IMR-90 (cell line): ENCODE measurements around the gene NPAS2. TPM values are rescaled to one million over a fixed set of nuclear protein-coding genes. Genes with fewer than 3 reads are reported as not detected.

Source experiments
- ATAC-seq: fragments of 200-7000 bp; cut with Tn5 transposase; 2 replicates; pipeline ENCODE4 v1.9.1; 2020; ENCODE audit warnings: low read depth, mild to moderate bottlenecking, moderate library complexity
- BruUV-seq: library from RNA; stranded (reverse); fragments of 400-500 nt; replicated peaks from 2 replicates; lab custom pipeline; 2021; lab: Mats Ljungman, UMichigan
- CTCF ChIA-PET: fragments of 300-600 bp; formaldehyde crosslinking; extraction: SDS; loops from one replicate; lab custom pipeline; 2021; ENCODE audit warnings: antibody characterized with exemption; lab: Yijun Ruan, JAX
- POLR2A ChIA-PET: fragments of 300-600 bp; sonication (Branson Sonifier 250); formaldehyde crosslinking; loops from one replicate; lab custom pipeline; 2022; ENCODE audit warnings: antibody characterized with exemption; ENCODE audit not compliant: unreplicated experiment; lab: Charles Lee
- DNase-seq: peaks from one replicate; pipeline ENCODE4 v3.0.0; 2013
- H2AFZ ChIP-seq: replicated peaks from 2 replicates; pipeline ENCODE3; 2013; ENCODE audit warnings: low read length, mild to moderate bottlenecking; ENCODE audit not compliant: poor library complexity
- H2AK5ac ChIP-seq: 2 replicates; pipeline ENCODE4 v1.6.1; 2013; ENCODE audit warnings: low read depth, low read length, inconsistent platforms
- H2AK9ac ChIP-seq: replicated peaks from 2 replicates; pipeline ENCODE3; 2013; ENCODE audit warnings: mild to moderate bottlenecking, low read depth, low read length, moderate library complexity; ENCODE audit not compliant: poor library complexity
- H2BK120ac ChIP-seq: 2 replicates; pipeline ENCODE4 v1.6.1; 2013; ENCODE audit warnings: low read depth, low read length, inconsistent platforms
- H2BK15ac ChIP-seq: 3 replicates; pipeline ENCODE4 v1.6.1; 2013; ENCODE audit warnings: low read depth, low read length, inconsistent platforms
- H2BK20ac ChIP-seq: 2 replicates; pipeline ENCODE4 v1.6.1; 2013; ENCODE audit warnings: low read depth, mild to moderate bottlenecking, inconsistent platforms, low read length, moderate library complexity
- H2BK5ac ChIP-seq: 2 replicates; pipeline ENCODE4 v1.6.1; 2013; ENCODE audit warnings: mild to moderate bottlenecking, low read depth, low read length, inconsistent platforms; ENCODE audit not compliant: poor library complexity, severe bottlenecking
- H3K14ac ChIP-seq: replicated peaks from 2 replicates; pipeline ENCODE4 v1.6.1; 2013; ENCODE audit warnings: low read depth, low read length, inconsistent platforms
- H3K18ac ChIP-seq: 2 replicates; pipeline ENCODE4 v1.6.1; 2013; ENCODE audit warnings: low read depth, low read length, control low read depth
- H3K23ac ChIP-seq: 2 replicates; pipeline ENCODE4 v1.6.1; 2013; ENCODE audit warnings: low read depth, low read length, inconsistent platforms
- H3K27ac ChIP-seq: 2 replicates; pipeline ENCODE4 v1.5.1; 2013; ENCODE audit warnings: mild to moderate bottlenecking, control low read depth, low read length; ENCODE audit not compliant: insufficient read depth
- H3K27me3 ChIP-seq: 2 replicates; pipeline ENCODE4 v1.6.1; 2013; ENCODE audit warnings: low read length; ENCODE audit not compliant: control insufficient read depth, insufficient read depth
- H3K36me3 ChIP-seq: 2 replicates; pipeline ENCODE4 v1.6.1; 2013; ENCODE audit warnings: low read length, mixed read lengths; ENCODE audit not compliant: control insufficient read depth, insufficient read depth
- H3K4ac ChIP-seq: 2 replicates; pipeline ENCODE4 v1.6.1; 2013; ENCODE audit warnings: low read depth, low read length, inconsistent platforms
- H3K4me1 ChIP-seq: 2 replicates; pipeline ENCODE4 v1.6.1; 2013; ENCODE audit warnings: low read length, mixed read lengths; ENCODE audit not compliant: control insufficient read depth, insufficient read depth
- H3K4me2 ChIP-seq: 2 replicates; pipeline ENCODE4 v1.6.1; 2013; ENCODE audit warnings: low read depth, mild to moderate bottlenecking, control low read depth, low read length, moderate library complexity
- H3K4me3 ChIP-seq: 2 replicates; pipeline ENCODE4 v1.5.1; 2013; ENCODE audit warnings: low read depth, mild to moderate bottlenecking, control low read depth, low read length, moderate library complexity; ENCODE audit not compliant: insufficient read depth
- H3K56ac ChIP-seq: 2 replicates; pipeline ENCODE4 v1.6.1; 2013; ENCODE audit warnings: low read length, inconsistent platforms; ENCODE audit not compliant: insufficient read depth; ENCODE audit errors: extremely low read depth
- H3K79me1 ChIP-seq, 2 experiments: 2 replicates each; pipeline ENCODE4 v1.6.1; 2013; ENCODE audit warnings: low read length in 2 of 2, inconsistent platforms in 1 of 2, low read depth in 1 of 2
- H3K9ac ChIP-seq: 2 replicates; pipeline ENCODE4 v1.6.1; 2013; ENCODE audit warnings: low read depth, low read length, control low read depth
- H3K9me1 ChIP-seq: 2 replicates; pipeline ENCODE4 v1.6.1; 2013; ENCODE audit warnings: low read length, inconsistent platforms; ENCODE audit not compliant: insufficient read depth
- H3K9me3 ChIP-seq: 2 replicates; pipeline ENCODE4 v1.6.1; 2013; ENCODE audit warnings: low read length; ENCODE audit not compliant: control insufficient read depth, insufficient read depth
- H4K20me1 ChIP-seq: 2 replicates; pipeline ENCODE4 v1.6.1; 2013; ENCODE audit warnings: low read length, inconsistent platforms; ENCODE audit not compliant: insufficient read depth
- H4K5ac ChIP-seq: 2 replicates; pipeline ENCODE4 v1.6.1; 2013; ENCODE audit warnings: mild to moderate bottlenecking, low read depth, low read length, control low read depth
- H4K8ac ChIP-seq, 2 experiments: 2 replicates each; pipeline ENCODE4 v1.6.1; 2013; ENCODE audit warnings: low read depth in 2 of 2, low read length in 2 of 2, control low read depth in 1 of 2, inconsistent platforms in 1 of 2
- H4K91ac ChIP-seq: 2 replicates; pipeline ENCODE4 v1.6.1; 2013; ENCODE audit warnings: low read depth, low read length, inconsistent platforms; ENCODE audit not compliant: insufficient read depth
- BHLHE40 ChIP-seq: fragments of 150-350 bp; IDR thresholded peaks from 2 replicates; pipeline ENCODE4 v1.6.1; 2016; ENCODE audit warnings: mild to moderate bottlenecking, low read depth, low read length
- CEBPB ChIP-seq: IDR thresholded peaks from 2 replicates; pipeline ENCODE4 v1.6.1; 2012; ENCODE audit warnings: low read depth, low read length, improper control_type of control experiment
- CHD1 ChIP-seq: IDR thresholded peaks from 2 replicates; pipeline ENCODE4 v1.6.1; 2012; ENCODE audit warnings: low read depth, low read length, improper control_type of control experiment
- CTCF ChIP-seq: conservative IDR thresholded peaks from 2 replicates; pipeline ENCODE4 v1.5.1; 2012; ENCODE audit warnings: mild to moderate bottlenecking, low read depth, low read length, improper control_type of control experiment
- ELK1 ChIP-seq: fragments of 150-350 bp; IDR thresholded peaks from 2 replicates; pipeline ENCODE4 v1.6.1; 2016; ENCODE audit warnings: low read depth, mild to moderate bottlenecking, low read length, moderate library complexity, borderline replicate concordance
- FOS ChIP-seq: fragments of 150-350 bp; IDR thresholded peaks from 2 replicates; pipeline ENCODE4 v1.6.1; 2016; ENCODE audit warnings: low read depth, low read length
- MAFK ChIP-seq: IDR thresholded peaks from 2 replicates; pipeline ENCODE4 v1.6.1; 2012; ENCODE audit warnings: low read depth, low read length, improper control_type of control experiment
- MAZ ChIP-seq: IDR thresholded peaks from 2 replicates; pipeline ENCODE4 v1.6.1; 2012; ENCODE audit warnings: low read depth, mild to moderate bottlenecking, low read length, improper control_type of control experiment, moderate library complexity, borderline replicate concordance
- MXI1 ChIP-seq: IDR thresholded peaks from 2 replicates; pipeline ENCODE4 v1.6.1; 2012; ENCODE audit warnings: low read depth, mild to moderate bottlenecking, low read length, moderate library complexity, borderline replicate concordance
- NFE2L2 ChIP-seq: fragments of 150-350 bp; IDR thresholded peaks from 2 replicates; pipeline ENCODE4 v1.6.1; 2016; ENCODE audit warnings: low read depth, mild to moderate bottlenecking, low read length
- POLR2A ChIP-seq: IDR thresholded peaks from 2 replicates; pipeline ENCODE4 v1.6.1; 2012; ENCODE audit warnings: mild to moderate bottlenecking, low read depth, low read length
- RAD21 ChIP-seq: IDR thresholded peaks from 2 replicates; pipeline ENCODE4 v1.6.1; 2012; ENCODE audit warnings: low read length, improper control_type of control experiment
- RCOR1 ChIP-seq: IDR thresholded peaks from 2 replicates; pipeline ENCODE4 v1.6.1; 2012; ENCODE audit warnings: mild to moderate bottlenecking, low read length, improper control_type of control experiment; ENCODE audit not compliant: insufficient replicate concordance
- RFX5 ChIP-seq: IDR thresholded peaks from 2 replicates; pipeline ENCODE4 v1.8.0; 2012; ENCODE audit warnings: low read depth, mild to moderate bottlenecking, low read length, moderate library complexity
- SMC3 ChIP-seq: fragments of 150-350 bp; IDR thresholded peaks from 2 replicates; pipeline ENCODE4 v1.6.1; 2016; ENCODE audit warnings: low read depth, mild to moderate bottlenecking, antibody characterized with exemption, low read length, moderate library complexity
- USF2 ChIP-seq: fragments of 150-350 bp; IDR thresholded peaks from 2 replicates; pipeline ENCODE4 v1.6.1; 2017; ENCODE audit warnings: mild to moderate bottlenecking, antibody characterized with exemption, low read length, low read depth
- WGBS, 2 experiments: methylation state at CpG; one replicate each; pipeline versions ENCODE4 v1.1.5 to v1.1.7; 2013; ENCODE audit warnings: missing lambda C conversion rate in 2 of 2; ENCODE audit not compliant: insufficient read length in 1 of 2; ENCODE audit errors: extremely low coverage in 2 of 2; 5-methylcytosine and 5-hydroxymethylcytosine counted together
- dilution Hi-C: fragments of 300-500 bp; cut with HindIII; formaldehyde crosslinking; loops from one replicate; pipeline ENCODE4 v1.14.3; 2018; ENCODE audit warnings: low sequenced_read_pairs; ENCODE audit not compliant: unreplicated experiment
- in situ Hi-C: fragments of 300-500 bp; cut with MboI; formaldehyde crosslinking; loops from 3 replicates; pipeline ENCODE4 v1.14.3; 2019; ENCODE audit warnings: low sequenced_read_pairs, inconsistent platforms, mixed read lengths
- intact Hi-C: fragments of 100-400 bp; cut with micrococcal nuclease; formaldehyde crosslinking; loops from 2 replicates; pipeline ENCODE4 v1.10.0; 2022
- polyA plus RNA-seq, 3 experiments: library from polyadenylated mRNA; depleted of rRNA; stranded (reverse); fragments of >200 nt; gene quantifications; 2 replicates each; pipeline ENCODE4 v1.2.3, GENCODE V29; 2012; ENCODE audit warnings: low replicate concordance in 1 of 3
- total RNA-seq: library from RNA; depleted of rRNA; stranded (reverse); fragments of >200 nt; gene quantifications from 2 replicates; pipeline ENCODE4 v1.2.3, GENCODE V29; 2012

NPAS2 gene
- total and polyA plus RNA-seq, 2 of the 4 experiments (the other 2 are of a cell fraction), result 5.2 to 14.8 TPM

GRCh38 chr2:100967716-100968115 is 147.8 kb downstream of the NPAS2 start:
- Histone ChIP-seq H3K23ac (no peak overlapping the region), H3K4me3 (no peak overlapping the region), H3K9me3 (no peaks in the 10 kb centered on the region), H2BK15ac (no peak overlapping the region), H4K5ac (no peak overlapping the region), H2BK120ac (no peak overlapping the region), H2AK9ac (no peak overlapping the region), H3K4ac (no peak overlapping the region), H4K20me1 (no peaks in the 10 kb centered on the region), H3K9me1 (peaks cover 6% of the 10 kb centered on the region; the same call in 1 of the 2 replicates), H3K27me3 (no peaks in the 10 kb centered on the region), H3K4me2 (no peak overlapping the region), H2AK5ac (no peak overlapping the region), H2BK20ac (no peak overlapping the region), H3K18ac (no peak overlapping the region), H3K79me1 (no peaks in the 10 kb centered on the region), H3K9ac (no peak overlapping the region), H3K14ac (no peak overlapping the region), H3K36me3 (peaks cover 25% of the 10 kb centered on the region), H4K91ac (no peak overlapping the region), H3K56ac (no peak overlapping the region), H2BK5ac (no peak overlapping the region), H4K8ac (no peak overlapping the region), H2AFZ (no peak overlapping the region), H3K27ac (no peak overlapping the region), H3K4me1 (no peaks in the 10 kb centered on the region)
- WGBS, 2 experiments, result 93% methylated on average over 6 of the region's 8 CpGs; no CpG with 5 or more reads in 1 of the 2 experiments
- no TSS peak for BruUV-seq
- TF ChIP-seq POLR2A (no peak), RAD21 (no peak), BHLHE40 (no peak), MXI1 (no peak), CEBPB (no peak), SMC3 (no peak), MAZ (no peak), FOS (no peak), CHD1 (no peak), CTCF (no peak), RFX5 (no peak), ELK1 (no peak), NFE2L2 (no peak), RCOR1 (no peak), MAFK (no peak), USF2 (no peak)
- CTCF ChIA-PET, result interaction anchor here (0.6 kb wide), 1 partner anchor 73 kb away, joined by 4 read pairs; no protein-coding TSS in a partner anchor
- DNase-seq, result no peak
- intact Hi-C loops, result no loop called here
- ATAC-seq, result no peak
- POLR2A ChIA-PET, result no interaction called here
- dilution Hi-C loops, result no loop called here
- in situ Hi-C loops, result no loop called here
